IPS DF 19.7 (cell line): ENCODE data around the gene PACS2.
"Not testable (repeated sequence)": the region's sequence is repeated elsewhere in the genome, so short reads cannot be mapped to it uniquely, and the experiment has no call there.

Experiments
- DNase-seq: peaks from one replicate; pipeline ENCODE4 v3.0.0-alpha.2; 2013; ENCODE audit warnings: low read depth, low spot score

PACS2 gene

GRCh38 chr14:105313381-105314286 is 914 bp upstream of the PACS2 start:
- DNase-seq, result no peak

- no peak for DNase-seq
Observed at GRCh38 chr14:105315211-105315721, 718 bp downstream of the PACS2 start.

GRCh38 chr14:105315941-105316576 is 1.5 kb downstream of the PACS2 start:
- no peak for DNase-seq

DNA sequence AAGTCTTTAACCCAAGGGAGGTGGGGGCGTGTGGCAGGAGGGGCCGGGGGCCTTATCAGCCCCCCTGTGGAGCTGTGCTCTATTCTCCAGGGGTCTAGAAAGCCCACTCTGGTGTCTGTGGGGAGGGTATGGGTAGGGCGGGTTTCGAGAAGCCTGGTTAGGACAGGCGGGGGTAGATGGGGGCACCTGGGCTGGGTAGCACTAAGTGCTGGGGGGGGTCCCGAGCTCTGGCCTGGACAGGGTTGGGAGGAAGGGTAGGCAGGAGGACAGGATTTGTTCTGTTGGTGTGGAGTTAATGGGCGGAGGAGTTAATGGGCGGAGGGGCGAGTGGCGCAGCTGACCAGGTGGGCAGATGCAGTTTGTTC is 2.0 kb downstream of the PACS2 start:
- DNase-seq, result no peak

GRCh38 chr14:105316968-105317510 is 2.5 kb downstream of the PACS2 start:
- no peak for DNase-seq

DNA sequence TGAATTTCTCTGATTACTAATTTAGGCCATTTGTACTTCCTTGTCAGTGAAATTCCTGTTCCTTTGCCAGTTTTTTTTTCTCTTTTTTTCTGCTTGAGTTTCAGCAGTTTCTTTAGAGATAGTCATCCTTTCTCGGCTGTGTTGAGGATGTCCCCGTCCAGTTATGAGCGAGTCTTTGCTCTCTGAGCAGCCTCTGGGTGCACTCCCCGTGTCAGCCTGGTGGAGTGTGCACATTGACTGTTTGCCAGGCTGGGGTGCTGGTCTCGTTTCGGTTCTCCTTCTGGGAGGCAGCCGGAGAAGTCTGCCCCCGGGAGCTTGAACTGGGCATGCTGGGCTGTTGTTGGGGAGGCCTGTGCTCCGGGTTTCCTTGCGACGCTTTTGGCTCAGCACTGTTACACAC is 3.0 kb downstream of the PACS2 start:
- no peak for DNase-seq

DNA sequence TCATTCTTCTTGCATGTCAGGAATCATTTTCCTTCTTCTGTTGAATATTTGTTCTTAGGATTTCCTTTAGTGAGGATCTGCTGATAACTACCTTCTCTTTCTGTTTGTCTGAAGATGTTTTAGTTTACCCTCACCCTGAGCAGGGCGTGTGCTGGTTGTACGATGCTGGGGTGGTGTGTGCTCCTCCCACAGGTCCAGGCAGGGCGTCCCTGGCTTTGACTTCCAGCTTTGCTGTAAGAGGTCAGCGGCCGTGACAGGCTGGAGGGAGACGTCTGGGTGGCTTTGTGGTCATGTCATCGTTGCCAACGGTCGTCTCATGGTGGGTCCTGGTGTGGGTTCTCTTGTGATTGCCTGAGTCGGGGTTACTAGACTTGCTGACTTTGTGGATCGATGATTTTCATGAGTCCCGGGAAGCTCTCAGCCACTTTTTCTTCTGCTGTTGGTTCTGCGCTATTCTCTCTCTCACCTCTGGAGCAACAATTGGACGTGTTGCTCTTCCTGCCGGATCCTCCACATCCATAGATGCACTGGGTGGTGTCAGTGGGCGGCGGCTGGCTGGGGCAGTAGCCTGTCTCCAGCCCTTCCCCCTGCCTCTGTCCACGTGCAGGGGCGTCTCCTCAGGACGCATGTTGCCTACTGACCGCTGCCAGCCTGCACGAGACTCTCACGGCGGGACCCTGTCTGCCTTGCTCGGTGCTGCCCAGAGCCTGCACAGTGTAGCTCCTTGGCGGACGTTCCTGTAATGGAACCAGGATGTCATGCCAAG is 8.4 kb downstream of the PACS2 start:
- DNase-seq, result no peak

GRCh38 chr14:105323663-105324062 is 9.1 kb downstream of the PACS2 start:
- no peak for DNase-seq

- DNase-seq, result no peak
Observed at GRCh38 chr14:105324080-105324778, 9.7 kb downstream of the PACS2 start.

DNA sequence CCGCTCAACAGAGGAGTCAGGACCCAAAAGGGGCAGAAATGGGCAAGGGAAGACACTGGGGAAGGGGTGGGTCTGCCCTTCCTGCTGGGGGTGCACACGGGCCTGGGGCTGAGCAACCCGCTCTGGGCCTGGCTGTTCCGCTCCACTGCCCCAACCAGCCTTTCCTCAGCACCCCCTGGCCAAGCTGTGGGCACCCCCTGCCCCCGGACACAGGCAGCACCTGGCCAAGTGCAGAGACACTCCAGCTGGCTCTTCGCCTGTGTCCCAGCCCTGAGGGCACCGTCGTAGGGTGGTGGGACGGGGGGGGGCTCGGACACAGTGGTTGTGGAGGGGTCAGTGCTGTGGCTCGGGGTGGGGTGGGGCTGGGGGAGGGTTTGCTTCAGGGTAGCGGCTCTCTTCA is 10.3 kb downstream of the PACS2 start:
- DNase-seq, result no peak

- DNase-seq, result no peak
Observed at GRCh38 chr14:105325303-105325702, 10.8 kb downstream of the PACS2 start.

GRCh38 chr14:105325716-105326567 is 11.4 kb downstream of the PACS2 start:
- DNase-seq, result no peak

DNA sequence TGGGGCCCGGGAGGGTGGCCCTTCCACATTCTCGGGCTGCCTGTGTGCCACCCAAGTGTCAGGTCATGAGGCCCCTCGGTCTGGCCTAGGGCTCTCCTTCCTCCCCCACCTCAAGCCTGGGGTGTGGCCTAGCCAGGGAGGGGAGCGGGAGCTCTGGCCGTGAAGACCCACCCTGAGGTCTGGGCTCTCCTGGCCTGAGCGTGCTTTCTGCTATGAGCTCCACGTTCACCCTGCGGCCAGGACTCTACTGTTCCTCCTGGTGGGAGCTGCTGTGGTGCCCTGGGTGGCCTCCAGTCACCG is 12.0 kb downstream of the PACS2 start:
- DNase-seq, result no peak

GRCh38 chr14:105326891-105327694 is 12.5 kb downstream of the PACS2 start:
- DNase-seq, result no peak

GRCh38 chr14:105327695-105328045 is 13.1 kb downstream of the PACS2 start:
- not testable (repeated sequence) for DNase-seq

GRCh38 chr14:105328070-105328677 is 13.6 kb downstream of the PACS2 start:
- no peak for DNase-seq

DNA sequence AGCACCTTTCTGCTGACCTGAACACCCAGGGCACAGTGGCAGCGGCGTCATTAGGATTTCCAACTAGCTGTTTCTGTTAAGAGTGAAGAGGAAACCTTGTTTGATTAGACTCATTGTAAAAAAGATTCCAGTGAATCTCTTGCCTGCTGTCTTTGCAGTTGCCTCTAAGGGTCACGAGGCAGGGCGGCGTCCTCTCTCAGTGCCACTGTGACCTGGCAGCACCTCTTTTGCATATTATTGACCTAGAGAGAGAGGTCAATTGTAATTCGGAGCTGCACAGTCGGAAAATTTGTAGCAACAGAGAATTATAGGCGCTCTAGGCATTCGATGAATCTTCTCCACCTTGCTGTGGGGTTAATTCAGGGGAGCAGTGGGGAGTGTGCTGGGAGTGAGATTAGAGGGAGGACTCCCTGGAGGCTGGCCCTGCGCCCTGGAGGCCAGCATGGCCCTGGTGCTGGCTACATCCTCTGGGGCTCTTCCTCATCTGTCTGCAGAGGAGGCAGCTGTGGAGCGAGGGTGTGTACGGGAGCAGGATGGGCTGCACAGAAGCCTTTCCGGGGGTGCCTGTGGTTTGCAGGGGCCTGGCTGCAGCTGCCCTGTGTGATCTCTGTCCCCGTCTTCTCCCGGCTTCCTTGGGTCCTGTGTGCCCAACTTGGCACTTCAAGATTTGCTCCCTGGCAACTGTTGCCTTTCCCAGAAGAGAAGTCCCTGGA is 14.3 kb downstream of the PACS2 start:
- no peak for DNase-seq

GRCh38 chr14:105329411-105330150 is 15.0 kb downstream of the PACS2 start:
- DNase-seq, result no peak
